H9 (cell line): Measurements from ENCODE around the gene SLC35B3. TPM values are rescaled to one million over a fixed set of nuclear protein-coding genes. Genes with fewer than 3 reads are reported as not detected.

Experiments used
- DNase-seq: peaks from one replicate; pipeline ENCODE4 v3.0.0-alpha.2; 2017
- H2AFZ ChIP-seq: one replicate; pipeline ENCODE4 v1.6.1; 2013; ENCODE audit warnings: mild to moderate bottlenecking, low read length, control low read depth, moderate library complexity
- H2AK5ac ChIP-seq: 2 replicates; pipeline ENCODE4 v1.6.1; 2013; ENCODE audit warnings: low read length, control low read depth, mixed read lengths; ENCODE audit not compliant: insufficient read length
- H2BK120ac ChIP-seq: one replicate; pipeline ENCODE4 v1.6.1; 2013; ENCODE audit warnings: low read depth, mild to moderate bottlenecking, low read length, control low read depth, inconsistent platforms; ENCODE audit not compliant: poor library complexity, severe bottlenecking
- H2BK12ac ChIP-seq: 2 replicates; pipeline ENCODE4 v1.6.1; 2013; ENCODE audit warnings: low read length, control low read depth, mixed read lengths, low read depth; ENCODE audit not compliant: insufficient read length
- H2BK15ac ChIP-seq: 2 replicates; pipeline ENCODE4 v1.6.1; 2013; ENCODE audit warnings: low read depth, low read length, control low read depth
- H2BK20ac ChIP-seq: one replicate; pipeline ENCODE4 v1.6.1; 2013; ENCODE audit warnings: low read depth, mild to moderate bottlenecking, low read length, control low read depth, inconsistent platforms; ENCODE audit not compliant: poor library complexity, severe bottlenecking
- H2BK5ac ChIP-seq: 2 replicates; pipeline ENCODE4 v1.6.1; 2013; ENCODE audit warnings: low read length, control low read depth, mixed read lengths; ENCODE audit not compliant: insufficient read length
- H3K14ac ChIP-seq: 2 replicates; pipeline ENCODE4 v1.6.1; 2013; ENCODE audit warnings: low read length, control low read depth; ENCODE audit not compliant: insufficient read depth
- H3K18ac ChIP-seq: 2 replicates; pipeline ENCODE4 v1.6.1; 2013; ENCODE audit warnings: low read depth, mild to moderate bottlenecking, mixed read lengths, low read length, control low read depth; ENCODE audit not compliant: insufficient read length
- H3K23ac ChIP-seq: 2 replicates; pipeline ENCODE4 v1.6.1; 2013; ENCODE audit warnings: low read length, control low read depth, mixed read lengths, low read depth; ENCODE audit not compliant: insufficient read length
- H3K23me2 ChIP-seq: 2 replicates; pipeline ENCODE4 v1.6.1; 2013; ENCODE audit warnings: low read depth, mild to moderate bottlenecking, mixed read lengths, low read length, control low read depth; ENCODE audit not compliant: insufficient read length, poor library complexity, severe bottlenecking
- H3K27ac ChIP-seq: 2 replicates; pipeline ENCODE4 v1.5.1; 2013; ENCODE audit warnings: low read length, control low read depth, mixed read lengths, low read depth; ENCODE audit not compliant: insufficient read length
- H3K27me3 ChIP-seq: 2 replicates; pipeline ENCODE4 v1.6.1; 2013; ENCODE audit warnings: low read length, control low read depth, inconsistent platforms; ENCODE audit not compliant: insufficient read depth
- H3K4ac ChIP-seq: 2 replicates; pipeline ENCODE4 v1.6.1; 2013; ENCODE audit warnings: low read depth, mild to moderate bottlenecking, control low read depth, inconsistent platforms, low read length, moderate library complexity
- H3K4me1 ChIP-seq: 2 replicates; pipeline ENCODE4 v1.6.1; 2013; ENCODE audit warnings: low read length, control low read depth, inconsistent platforms; ENCODE audit not compliant: insufficient read depth
- H3K4me2 ChIP-seq: 2 replicates; pipeline ENCODE4 v1.6.1; 2013; ENCODE audit warnings: low read length, control low read depth, mixed read lengths; ENCODE audit not compliant: insufficient read length, insufficient read depth
- H3K56ac ChIP-seq: 2 replicates; pipeline ENCODE4 v1.6.1; 2013; ENCODE audit warnings: low read depth, mild to moderate bottlenecking, mixed read lengths, low read length, control low read depth; ENCODE audit not compliant: insufficient read length
- H3K79me1 ChIP-seq: 2 replicates; pipeline ENCODE4 v1.6.1; 2013; ENCODE audit warnings: low read depth, mild to moderate bottlenecking, moderate library complexity, low read length, control low read depth, inconsistent platforms; ENCODE audit not compliant: insufficient read depth, poor library complexity, severe bottlenecking
- H3K79me2 ChIP-seq: 2 replicates; pipeline ENCODE4 v1.6.1; 2013; ENCODE audit warnings: low read length, control low read depth, inconsistent platforms; ENCODE audit not compliant: insufficient read depth
- H3K9ac ChIP-seq: 2 replicates; pipeline ENCODE4 v1.6.1; 2013; ENCODE audit warnings: low read length, control low read depth, mixed read lengths; ENCODE audit not compliant: insufficient read length; ENCODE audit errors: extremely low read depth
- H3K9me3 ChIP-seq: one replicate; pipeline ENCODE4 v1.6.1; 2013; ENCODE audit warnings: low read depth, low read length, inconsistent platforms; ENCODE audit not compliant: control insufficient read depth
- H3T11ph ChIP-seq: one replicate; pipeline ENCODE4 v1.6.1; 2013; ENCODE audit warnings: mild to moderate bottlenecking, low read length, control low read depth, inconsistent platforms
- H4K20me1 ChIP-seq: one replicate; pipeline ENCODE4 v1.6.1; 2013; ENCODE audit not compliant: control insufficient read depth, insufficient read length, insufficient read depth
- H4K5ac ChIP-seq: 2 replicates; pipeline ENCODE4 v1.6.1; 2013; ENCODE audit warnings: low read depth, mild to moderate bottlenecking, mixed read lengths, low read length, control low read depth; ENCODE audit not compliant: insufficient read length
- H4K8ac ChIP-seq: replicated peaks from 2 replicates; pipeline ENCODE4 v1.6.1; 2013; ENCODE audit warnings: low read length, control low read depth, mixed read lengths, low read depth; ENCODE audit not compliant: insufficient read length
- H4K91ac ChIP-seq: 2 replicates; pipeline ENCODE4 v1.6.1; 2013; ENCODE audit warnings: low read depth, mild to moderate bottlenecking, moderate library complexity, mixed read lengths, low read length, control low read depth; ENCODE audit not compliant: insufficient read length
- H3K27ac Mint-ChIP-seq, 3 experiments: 2 replicates in 2 of 3; 3 replicates in 1 of 3; pipeline ENCODE4 v1.8.0; 2020 to 2021; ENCODE audit warnings: mixed read lengths in 3 of 3, mild to moderate bottlenecking in 1 of 3, moderate library complexity in 1 of 3
- H3K27me3 Mint-ChIP-seq: 2 replicates; pipeline ENCODE4 v1.8.0; 2021; ENCODE audit warnings: low read depth, mild to moderate bottlenecking, moderate library complexity, mixed read lengths
- H3K36me3 Mint-ChIP-seq, 3 experiments: 2 replicates in 2 of 3; 3 replicates in 1 of 3; pipeline ENCODE4 v1.8.0; 2020 to 2021; ENCODE audit warnings: low read depth in 3 of 3, mixed read lengths in 3 of 3; ENCODE audit not compliant: insufficient read depth in 1 of 3
- H3K4me1 Mint-ChIP-seq, 2 experiments: 2 replicates each; pipeline ENCODE4 v1.8.0; 2020; ENCODE audit warnings: mixed read lengths in 2 of 2
- H3K4me3 Mint-ChIP-seq, 2 experiments: 2 replicates in 1 of 2; 3 replicates in 1 of 2; pipeline ENCODE4 v1.8.0; 2020 to 2021; ENCODE audit warnings: mild to moderate bottlenecking in 2 of 2, mixed read lengths in 2 of 2, moderate library complexity in 1 of 2
- H3K9me3 Mint-ChIP-seq, 2 experiments: 2 replicates in 1 of 2; 3 replicates in 1 of 2; pipeline ENCODE4 v1.8.0; 2020; ENCODE audit warnings: mild to moderate bottlenecking in 2 of 2, mixed read lengths in 2 of 2, moderate library complexity in 1 of 2
- CTCF ChIP-seq: fragments of 200-600 bp; sonication (generic); conservative IDR thresholded peaks from 3 replicates; pipeline ENCODE4 v1.8.0; 2021; ENCODE audit warnings: antibody characterized with exemption, mild to moderate bottlenecking
- WGBS: extraction: QIAGEN DNeasy Blood & Tissue Kit; methylation state at CpG from one replicate; pipeline ENCODE4 v1.1.7; 2013; ENCODE audit warnings: missing lambda C conversion rate, low lambda C conversion rate, mixed read lengths; ENCODE audit not compliant: insufficient read length; ENCODE audit errors: extremely low coverage; 5-methylcytosine and 5-hydroxymethylcytosine counted together
- total RNA-seq: library from RNA; stranded (reverse); gene quantifications from 2 replicates; pipeline ENCODE4 v1.2.1, GENCODE V29; 2021

Gene SLC35B3
- total RNA-seq, 1 experiment from 2014 or later = 8.4 TPM

- Histone ChIP-seq H2AFZ (no peak overlapping the region), H3T11ph (no peak overlapping the region), H3K27me3 (no peaks in the 10 kb centered on the region), H3K14ac (no peak overlapping the region), H3K23me2 (no peaks in the 10 kb centered on the region), H4K5ac (no peak overlapping the region), H3K79me1 (no peaks in the 10 kb centered on the region), H3K18ac (no peak overlapping the region), H2BK15ac (no peak overlapping the region), H3K79me2 (no peaks in the 10 kb centered on the region), H2BK5ac (no peak overlapping the region), H2BK120ac (no peak overlapping the region), H3K4ac (no peak overlapping the region), H3K27ac (no peak overlapping the region), H3K23ac (no peak overlapping the region), H2BK12ac (no peak overlapping the region), H3K4me1 (no peaks in the 10 kb centered on the region), H3K9me3 (no peaks in the 10 kb centered on the region), H3K4me2 (no peak overlapping the region), H2AK5ac (no peak overlapping the region), H2BK20ac (no peak overlapping the region), H4K20me1 (no peaks in the 10 kb centered on the region), H4K91ac (no peak overlapping the region), H3K9ac (no peak overlapping the region), H3K56ac (no peak overlapping the region), H4K8ac (no peak overlapping the region)
- H3K27me3 Mint-ChIP-seq = no peaks in the 10 kb centered on the region
- H3K27ac Mint-ChIP-seq = no peak overlapping the region
- H3K36me3 Mint-ChIP-seq = no peaks in the 10 kb centered on the region; a peak in 2 of 7 replicates
- no CpG with 5 or more reads among the region's 1 CpG for WGBS
- no peaks in the 10 kb centered on the region; a peak in 1 of 5 replicates for H3K9me3 Mint-ChIP-seq
- TF ChIP-seq CTCF = no peak
- peaks cover 0 to 4% of the 10 kb centered on the region in 2 experiments; a peak in 2 of 4 replicates for H3K4me1 Mint-ChIP-seq
- no peak overlapping the region for H3K4me3 Mint-ChIP-seq
- DNase-seq = no peak
These were observed 32.8 kb downstream of the SLC35B3 start for GRCh38 chr6:8402546-8402945.
